Purkinje cell (primary cell): ENCODE results near the gene CTU2. TPM values are rescaled to one million over a fixed set of nuclear protein-coding genes. Genes with fewer than 3 reads are reported as not detected.

Experiments used
- polyA plus RNA-seq: library from polyadenylated mRNA; unstranded; fragments of >200 nt; fragmentation: Nextera tagmentation; gene quantifications from 2 replicates; pipeline ENCODE4 v1.2.1, GENCODE V29; 2014

Gene CTU2
- 1.3 TPM in 2 replicates for polyA plus RNA-seq

GRCh38 chr16:88706229-88706964, at the start of gene CTU2, which contains the start of gene RNF166:
Gene CTU2 (plus strand): TSS chr16:88706503. CDS start chr16:88706531, 28 bp downstream.
Gene RNF166 (minus strand): TSS chr16:88706408. CDS start chr16:88706325, 83 bp downstream.

GRCh38 chr16:88662843-88663606, 43.3 kb upstream of the CTU2 start, which contains the start of gene MVD:
Gene MVD (minus strand): TSS chr16:88663091. CDS start chr16:88663080, 11 bp downstream.

GRCh38 chr16:88686439-88687253, 19.7 kb upstream of the CTU2 start, which contains the start of gene SNAI3:
Gene SNAI3 (minus strand): TSS chr16:88686507. CDS start chr16:88686406, 101 bp downstream.

Other genes starting within 250 kb of the CTU2 start
- gene ZC3H18, start 136.1 kb upstream of the CTU2 start, polyA plus RNA-seq, result 4.7 and 11.0 TPM in 2 replicates
- gene IL17C, start 67.9 kb upstream of the CTU2 start, polyA plus RNA-seq, result not detected in 2 replicates
- 0.73 TPM in 1 of 2 replicates, not detected in the other for gene CYBA, start 55.5 kb upstream of the CTU2 start, polyA plus RNA-seq
- 6.0 and 7.4 TPM in 2 replicates for gene MVD, start 43.4 kb upstream of the CTU2 start, polyA plus RNA-seq
- not detected in 2 replicates for gene SNAI3, start 20.0 kb upstream of the CTU2 start, polyA plus RNA-seq
- gene RNF166, start 95 bp upstream of the CTU2 start, polyA plus RNA-seq, result 0.73 TPM in 1 of 2 replicates, not detected in the other
- gene PIEZO1, start 78.7 kb downstream of the CTU2 start, polyA plus RNA-seq, result 0.66 and 0.71 TPM in 2 replicates
- gene CDT1, start 97.3 kb downstream of the CTU2 start, polyA plus RNA-seq, result 0.17 TPM in 1 of 2 replicates, not detected in the other
- gene APRT, start 105.4 kb downstream of the CTU2 start, polyA plus RNA-seq, result 28.7 and 41.2 TPM in 2 replicates
- 6.4 and 7.4 TPM in 2 replicates for gene GALNS, start 150.4 kb downstream of the CTU2 start, polyA plus RNA-seq
- 97.9 and 106 TPM in 2 replicates for gene TRAPPC2L, start 150.6 kb downstream of the CTU2 start, polyA plus RNA-seq
- not detected in 2 replicates for gene PABPN1L, start 160.2 kb downstream of the CTU2 start, polyA plus RNA-seq